RWPE1 (cell line): Measurements from ENCODE around the gene STOM.

Experiments
- CTCF ChIA-PET: fragments of 350-600 bp; sonication (Branson Sonifier 250); formaldehyde crosslinking; extraction: SDS; loops from one replicate; lab custom pipeline; 2021; lab: Yijun Ruan, JAX
- POLR2A ChIA-PET: fragments of 400-600 bp; formaldehyde crosslinking; extraction: SDS; loops from one replicate; lab custom pipeline; 2020; ENCODE audit warnings: antibody characterized with exemption; ENCODE audit not compliant: low non-redundant PET; lab: Yijun Ruan, JAX
- DNase-seq: peaks from one replicate; pipeline ENCODE4 v3.0.0; 2012; ENCODE audit warnings: low spot score
- H3K27ac ChIP-seq: fragments of 450-650 bp; 2 replicates; pipeline ENCODE4 v1.5.1; 2017
- TF ChIP-seq, protein P1 (sequence below): fragments of 450-650 bp; conservative IDR thresholded peaks from 2 replicates; pipeline ENCODE4 v1.5.1; 2017; ENCODE audit warnings: low read depth, mild to moderate bottlenecking

The STOM gene

DNA sequence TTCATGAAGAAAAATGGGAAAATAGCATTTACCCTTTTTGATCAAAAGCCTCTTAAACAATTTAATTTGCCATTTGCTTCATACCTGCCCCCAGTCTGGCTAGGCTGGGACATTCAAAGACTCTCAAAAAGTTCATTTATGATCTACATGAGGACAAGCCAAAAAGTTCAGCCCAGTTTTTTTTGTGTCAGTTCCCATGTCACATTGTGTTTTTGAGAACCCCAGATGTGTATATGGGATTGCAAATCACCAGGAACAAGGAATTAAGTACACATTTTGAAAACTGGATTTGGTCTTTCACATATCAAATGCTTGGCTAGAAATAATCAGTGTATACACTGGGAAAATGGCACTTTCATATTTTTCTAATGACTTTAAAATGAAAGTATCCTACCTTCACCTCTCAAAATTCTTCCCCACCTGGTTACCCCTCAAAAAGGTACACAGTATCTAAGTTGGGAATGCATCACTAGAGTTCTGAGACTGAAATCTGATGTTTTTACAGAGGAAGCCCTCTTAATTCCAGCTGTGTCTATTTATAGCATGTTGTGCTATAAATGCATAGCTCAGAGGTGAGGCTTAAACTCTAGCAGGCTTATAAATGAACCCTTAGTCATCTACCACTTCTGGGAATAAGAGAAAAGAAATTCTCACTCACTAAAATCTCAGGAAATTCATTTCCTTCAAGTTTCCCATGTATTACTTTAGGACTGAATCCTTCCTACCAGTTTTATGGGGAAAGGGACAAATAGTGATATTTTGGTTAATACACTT, 9.3 kb downstream of the STOM start:
- ChIA-PET POLR2A (no interaction called here), CTCF (no interaction called here)
- peak; percentile 61 for DNase-seq
- TF ChIP-seq, protein P1, sequence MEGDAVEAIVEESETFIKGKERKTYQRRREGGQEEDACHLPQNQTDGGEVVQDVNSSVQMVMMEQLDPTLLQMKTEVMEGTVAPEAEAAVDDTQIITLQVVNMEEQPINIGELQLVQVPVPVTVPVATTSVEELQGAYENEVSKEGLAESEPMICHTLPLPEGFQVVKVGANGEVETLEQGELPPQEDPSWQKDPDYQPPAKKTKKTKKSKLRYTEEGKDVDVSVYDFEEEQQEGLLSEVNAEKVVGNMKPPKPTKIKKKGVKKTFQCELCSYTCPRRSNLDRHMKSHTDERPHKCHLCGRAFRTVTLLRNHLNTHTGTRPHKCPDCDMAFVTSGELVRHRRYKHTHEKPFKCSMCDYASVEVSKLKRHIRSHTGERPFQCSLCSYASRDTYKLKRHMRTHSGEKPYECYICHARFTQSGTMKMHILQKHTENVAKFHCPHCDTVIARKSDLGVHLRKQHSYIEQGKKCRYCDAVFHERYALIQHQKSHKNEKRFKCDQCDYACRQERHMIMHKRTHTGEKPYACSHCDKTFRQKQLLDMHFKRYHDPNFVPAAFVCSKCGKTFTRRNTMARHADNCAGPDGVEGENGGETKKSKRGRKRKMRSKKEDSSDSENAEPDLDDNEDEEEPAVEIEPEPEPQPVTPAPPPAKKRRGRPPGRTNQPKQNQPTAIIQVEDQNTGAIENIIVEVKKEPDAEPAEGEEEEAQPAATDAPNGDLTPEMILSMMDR: no peak
- H3K27ac ChIP-seq: peak overlapping the region; percentile 75

GRCh38 chr9:121359351-121360294, 10.4 kb downstream of the STOM start:
- ChIA-PET CTCF (no interaction called here), POLR2A (no interaction called here)
- TF ChIP-seq, protein P1: no peak
- no peak overlapping the region for H3K27ac ChIP-seq
- DNase-seq: no peak

GRCh38 chr9:121358751-121359150, 11.3 kb downstream of the STOM start:
- TF ChIP-seq, protein P1: no peak
- no peak overlapping the region for H3K27ac ChIP-seq
- POLR2A ChIA-PET: no interaction called here
- CTCF ChIA-PET: interaction anchor here (1.3 kb wide), 1 partner anchor 39 kb away, joined by 8 read pairs; no protein-coding TSS in a partner anchor
- DNase-seq: no peak

- H3K27ac ChIP-seq: peak overlapping the region; percentile 62
- CTCF ChIA-PET: interaction anchor here (0.6 kb wide), 1 partner anchor 10 kb away, joined by 3 read pairs; no protein-coding TSS in a partner anchor
- TF ChIP-seq, protein P1: no peak
- POLR2A ChIA-PET: no interaction called here
- no peak for DNase-seq
Observed at GRCh38 chr9:121357011-121357410, 13.0 kb downstream of the STOM start.

- POLR2A ChIA-PET: no interaction called here
- TF ChIP-seq, protein P1: no peak
- no peak overlapping the region for H3K27ac ChIP-seq
- CTCF ChIA-PET: interaction anchor here (0.9 to 1.6 kb wide), 2 partner anchors 24 to 35 kb away, joined by 3 to 4 read pairs; no protein-coding TSS in a partner anchor
- no peak for DNase-seq
Observed at GRCh38 chr9:121354762-121355161, 15.3 kb downstream of the STOM start.

DNA sequence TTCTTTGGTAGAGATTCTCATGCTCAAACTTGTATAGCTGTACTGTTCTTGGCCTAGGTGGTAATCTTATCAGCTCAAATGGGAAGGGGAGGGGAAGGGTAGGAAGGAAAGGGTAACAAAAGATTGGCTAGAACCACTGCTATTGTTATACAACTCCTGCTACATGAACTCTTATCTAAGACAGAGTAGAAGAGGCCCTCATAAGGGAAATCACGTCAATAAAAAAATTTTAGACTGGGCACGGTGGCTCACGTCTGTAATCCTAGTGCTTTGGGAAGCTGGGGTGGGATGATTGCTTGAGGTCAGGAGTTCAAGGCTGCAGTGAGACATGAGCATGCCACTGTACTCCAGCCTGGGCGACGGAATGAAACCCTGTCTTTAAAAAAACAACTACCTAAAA, 15.9 kb downstream of the STOM start:
- POLR2A ChIA-PET: no interaction called here
- DNase-seq: no peak
- TF ChIP-seq, protein P1: no peak
- H3K27ac ChIP-seq: no peak overlapping the region
- CTCF ChIA-PET: interaction anchor here (0.6 to 1.6 kb wide), 4 partner anchors 14 to 87 kb away, joined by 3 to 4 read pairs (median 4); no protein-coding TSS in a partner anchor
